HG03565 (cell line): ENCODE results near the gene BAG5.
"Not testable (repeated sequence)": the region's sequence is repeated elsewhere in the genome, so short reads cannot be mapped to it uniquely, and the experiment has no call there.

ENCODE experiments used
- ATAC-seq: cut with Tn5 transposase; IDR thresholded peaks from one replicate; pipeline ENCODE4 v1.9.1; 2021; ENCODE audit warnings: mild to moderate bottlenecking, moderate library complexity; ENCODE audit not compliant: unreplicated experiment

The BAG5 gene, protein sequence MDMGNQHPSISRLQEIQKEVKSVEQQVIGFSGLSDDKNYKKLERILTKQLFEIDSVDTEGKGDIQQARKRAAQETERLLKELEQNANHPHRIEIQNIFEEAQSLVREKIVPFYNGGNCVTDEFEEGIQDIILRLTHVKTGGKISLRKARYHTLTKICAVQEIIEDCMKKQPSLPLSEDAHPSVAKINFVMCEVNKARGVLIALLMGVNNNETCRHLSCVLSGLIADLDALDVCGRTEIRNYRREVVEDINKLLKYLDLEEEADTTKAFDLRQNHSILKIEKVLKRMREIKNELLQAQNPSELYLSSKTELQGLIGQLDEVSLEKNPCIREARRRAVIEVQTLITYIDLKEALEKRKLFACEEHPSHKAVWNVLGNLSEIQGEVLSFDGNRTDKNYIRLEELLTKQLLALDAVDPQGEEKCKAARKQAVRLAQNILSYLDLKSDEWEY

DNA sequence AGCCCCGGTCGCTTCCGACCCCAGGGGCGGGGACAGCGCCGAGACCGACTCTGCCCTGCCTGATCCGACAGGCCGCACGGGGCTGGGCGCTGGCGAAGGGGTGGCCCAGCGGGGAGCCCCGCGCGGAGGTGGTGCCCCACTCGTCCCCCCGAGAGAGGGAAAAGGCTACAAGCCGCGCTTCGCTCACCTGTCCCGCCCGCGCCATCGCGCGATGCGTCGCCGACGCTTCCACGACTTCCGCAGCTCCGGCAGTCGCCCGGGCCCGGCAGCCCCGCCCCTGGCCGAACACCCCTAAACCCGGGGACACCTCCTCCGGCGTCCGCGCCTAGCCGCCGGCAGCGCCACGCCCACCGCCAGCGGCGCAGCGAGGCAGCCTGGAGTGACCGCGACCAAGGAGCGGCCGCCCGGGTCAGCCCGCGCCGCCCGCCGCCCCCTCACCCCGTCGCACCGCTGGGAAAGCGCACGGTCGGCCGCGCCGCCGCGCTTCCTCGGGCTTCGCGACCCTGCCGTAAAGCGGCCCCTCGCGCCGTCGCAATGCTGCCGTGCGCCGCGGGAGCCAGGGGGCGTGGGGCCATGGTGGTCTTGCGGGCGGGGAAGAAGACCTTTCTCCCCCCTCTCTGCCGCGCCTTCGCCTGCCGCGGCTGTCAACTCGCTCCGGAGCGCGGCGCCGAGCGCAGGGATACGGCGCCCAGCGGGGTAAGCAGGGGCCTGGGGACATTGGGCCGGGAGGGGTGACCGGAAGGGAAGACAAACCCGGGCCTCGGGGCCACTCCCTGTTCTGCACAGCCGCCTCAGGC, at the start of gene BAG5, which contains the start of gene COA8:
TSS of gene BAG5 (minus strand) at position 229 of the 797 bp plus-strand sequence. CDS start 1,493 bp downstream, outside the sequence.
TSS of gene COA8 (plus strand) at position 532 of the 797 bp plus-strand sequence. CDS start at position 574, 42 bp downstream.
- ATAC-seq: peak; percentile 72

DNA sequence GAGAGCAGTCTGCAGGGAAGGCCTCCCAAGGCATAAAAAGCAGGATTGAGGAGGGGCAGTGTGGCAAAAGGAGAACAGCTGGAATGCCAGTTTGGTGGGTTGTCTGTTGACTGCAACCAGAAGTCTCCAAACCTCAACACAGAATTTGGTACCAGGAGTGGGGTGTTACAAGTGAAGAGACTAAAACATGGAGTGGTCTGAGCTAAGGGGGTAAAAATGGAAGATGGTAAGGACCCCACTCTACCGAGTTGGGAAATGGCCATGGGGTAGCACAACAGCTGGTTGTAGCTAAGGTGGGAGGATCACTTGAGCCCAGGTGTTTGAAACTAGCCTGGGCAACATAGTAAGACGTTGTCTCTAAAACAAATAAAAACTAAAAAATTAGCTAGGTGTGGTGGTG, 48.8 kb upstream of the BAG5 start:
- ATAC-seq: no peak

DNA sequence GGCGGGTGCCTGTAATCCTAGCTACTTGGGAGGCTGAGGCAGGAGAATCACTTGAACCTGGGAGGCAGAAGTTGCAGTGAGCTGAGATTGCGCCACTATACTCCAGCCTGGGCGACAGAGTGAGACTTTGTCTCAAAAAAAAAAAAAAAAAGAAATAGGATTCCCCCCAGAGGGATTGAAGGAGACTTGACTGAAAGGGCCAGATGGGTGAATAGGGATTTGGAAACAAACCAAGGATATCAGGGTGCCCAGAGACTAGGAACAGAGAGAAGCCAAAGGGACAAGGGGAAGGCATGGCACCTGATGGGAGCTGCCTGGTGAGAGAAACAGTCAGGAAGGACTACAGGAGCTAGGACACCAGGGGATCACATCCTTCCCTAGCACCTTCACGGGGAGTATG, 46.6 kb upstream of the BAG5 start:
- not testable (repeated sequence) for ATAC-seq

DNA sequence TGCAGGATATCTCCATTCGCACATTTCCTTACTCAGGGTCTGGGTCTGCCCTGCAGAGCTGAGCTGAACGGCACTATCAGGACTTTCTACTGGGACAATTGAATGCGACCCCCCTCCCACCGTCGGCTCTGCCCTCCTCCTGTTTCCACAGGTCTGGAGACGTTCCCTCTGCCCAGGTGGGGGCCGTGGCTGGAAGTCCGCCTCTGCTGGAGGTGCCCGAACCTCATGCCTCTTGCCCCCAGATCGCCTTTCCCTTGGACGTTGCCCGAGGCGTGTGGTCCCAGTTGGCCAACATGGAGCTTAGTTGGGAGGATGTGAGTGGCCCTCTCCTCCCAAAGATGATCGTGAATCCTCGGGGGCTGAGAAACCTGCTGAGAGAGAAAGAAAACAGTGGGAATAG, 45.4 kb upstream of the BAG5 start:
- no peak for ATAC-seq

DNA sequence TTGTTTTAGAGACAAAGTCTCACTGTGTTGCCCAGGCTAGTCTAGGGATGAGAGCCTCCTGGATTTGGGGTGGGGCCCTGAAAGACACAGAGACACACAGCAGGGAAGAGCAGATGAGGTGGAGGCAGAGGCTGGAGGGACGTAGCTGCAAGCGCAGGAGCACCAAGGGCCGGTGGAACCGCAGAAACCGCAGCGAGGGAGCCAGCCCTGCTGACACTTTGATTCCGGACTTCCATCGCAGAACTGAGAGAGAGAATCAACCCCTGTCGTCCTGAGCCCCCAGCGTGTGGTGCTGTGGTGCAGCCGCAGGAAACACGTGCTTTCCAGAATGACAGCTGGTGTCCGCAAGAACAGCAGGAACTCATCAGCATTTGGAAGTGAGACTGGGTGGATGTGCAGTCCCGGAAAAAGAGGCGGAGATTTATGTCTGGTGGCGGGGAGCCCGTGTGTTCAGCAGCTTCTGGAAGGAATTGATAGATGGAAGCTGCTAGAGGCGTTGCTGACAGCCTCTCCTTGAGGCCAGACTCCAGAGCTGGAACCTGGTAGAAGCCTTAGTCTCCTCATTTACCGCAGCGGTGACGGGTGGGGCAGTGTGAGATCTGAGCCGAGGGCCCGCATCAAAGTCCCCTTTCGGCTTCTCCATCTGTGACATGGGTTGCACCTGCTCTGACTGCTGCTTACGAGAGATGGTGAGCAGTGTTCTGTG, 44.7 kb upstream of the BAG5 start:
- ATAC-seq: no peak

DNA sequence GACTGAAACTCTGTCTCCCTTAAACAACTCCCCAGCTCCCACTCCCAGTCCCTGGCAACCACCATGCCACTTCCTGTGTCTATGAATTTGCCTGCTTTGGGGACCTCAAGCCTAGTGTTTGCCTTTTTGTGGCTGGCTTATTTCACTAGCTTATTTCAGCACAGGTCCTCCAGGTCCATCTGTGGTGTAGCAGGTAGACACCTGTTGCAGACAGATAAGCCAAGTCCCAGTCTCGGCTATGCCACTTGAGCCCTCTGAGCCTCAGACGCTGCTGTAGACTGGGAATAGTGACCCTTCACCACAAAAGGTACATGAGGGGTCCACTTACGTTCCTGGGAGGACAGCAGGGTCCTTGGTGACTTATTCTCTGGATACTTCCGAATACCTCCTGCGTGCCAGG, 42.2 kb upstream of the BAG5 start:
- no peak for ATAC-seq

DNA sequence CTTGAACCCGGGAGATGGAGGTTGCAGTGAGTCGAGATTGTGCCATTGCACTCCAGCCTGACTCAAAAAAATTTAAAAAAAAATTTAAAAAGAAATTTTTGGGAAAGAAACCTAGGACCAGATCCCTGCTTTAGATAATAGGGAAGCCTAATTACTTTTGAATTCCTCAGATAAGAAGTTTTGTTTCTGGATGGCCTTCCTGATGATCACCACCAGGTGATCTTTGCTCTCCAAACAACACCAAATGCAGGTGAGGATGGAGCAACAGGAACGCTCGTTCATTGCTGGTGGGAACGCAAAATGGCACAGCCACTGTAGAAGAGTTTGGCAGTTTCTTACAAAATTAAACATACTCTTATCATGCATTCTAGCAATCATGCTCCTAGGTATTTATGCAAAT, 38.0 kb upstream of the BAG5 start:
- ATAC-seq: no peak

DNA sequence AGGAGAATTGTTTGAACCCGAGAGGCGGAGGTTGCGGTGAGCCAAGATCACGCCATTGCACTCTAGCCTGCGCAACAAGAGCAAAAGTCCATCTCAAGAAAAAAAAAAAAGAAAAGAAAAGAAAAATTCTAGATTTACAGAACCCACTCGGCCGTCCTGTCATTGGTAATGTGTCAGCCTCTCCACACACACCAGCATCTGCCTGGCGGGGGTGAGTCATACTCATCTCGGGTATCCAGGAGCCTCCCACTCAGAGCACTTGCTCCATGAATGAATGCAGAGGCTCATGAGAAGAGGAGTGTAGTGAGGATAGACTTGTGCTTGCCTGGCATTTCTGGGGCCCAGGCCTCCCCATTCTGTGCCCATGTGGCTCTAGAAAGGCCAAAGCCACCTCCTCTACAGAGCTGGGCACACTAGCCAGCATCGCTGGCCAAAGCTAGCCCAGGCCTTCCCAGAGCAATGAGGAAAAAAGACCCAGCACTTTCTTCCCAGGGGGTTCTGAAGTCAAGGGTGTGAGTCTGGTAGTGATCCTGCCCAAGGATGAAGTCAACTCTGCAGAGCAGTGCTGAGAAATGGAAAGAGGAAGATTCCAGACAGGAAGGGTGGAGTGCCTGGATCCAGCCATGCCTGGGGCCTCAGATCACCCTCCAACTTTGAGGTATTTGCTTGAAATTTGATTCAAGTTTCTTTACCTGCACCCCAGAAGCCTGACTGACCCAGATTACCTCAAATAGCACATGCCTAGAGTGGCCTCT, 35.3 kb upstream of the BAG5 start:
- no peak for ATAC-seq

DNA sequence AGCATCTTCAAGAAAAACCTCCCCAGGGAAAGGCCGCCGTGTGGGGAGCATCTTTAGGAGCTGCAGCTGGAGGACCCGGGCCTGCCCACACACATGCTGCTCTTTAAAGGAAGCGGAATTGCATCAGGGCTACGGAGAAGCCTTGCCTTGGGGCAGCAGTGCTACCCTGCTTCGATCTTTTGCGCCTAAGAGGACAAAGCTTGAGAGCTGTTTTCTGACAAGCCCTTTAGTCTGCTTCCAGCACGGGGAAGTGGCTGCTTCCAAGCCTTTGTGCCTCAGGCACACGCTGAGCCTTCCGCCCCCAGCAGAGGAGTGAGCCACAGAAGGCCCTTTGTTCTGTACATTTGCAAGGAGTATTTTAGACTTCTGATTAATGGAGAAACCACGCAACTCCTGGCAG, 31.8 kb upstream of the BAG5 start:
- no peak for ATAC-seq

DNA sequence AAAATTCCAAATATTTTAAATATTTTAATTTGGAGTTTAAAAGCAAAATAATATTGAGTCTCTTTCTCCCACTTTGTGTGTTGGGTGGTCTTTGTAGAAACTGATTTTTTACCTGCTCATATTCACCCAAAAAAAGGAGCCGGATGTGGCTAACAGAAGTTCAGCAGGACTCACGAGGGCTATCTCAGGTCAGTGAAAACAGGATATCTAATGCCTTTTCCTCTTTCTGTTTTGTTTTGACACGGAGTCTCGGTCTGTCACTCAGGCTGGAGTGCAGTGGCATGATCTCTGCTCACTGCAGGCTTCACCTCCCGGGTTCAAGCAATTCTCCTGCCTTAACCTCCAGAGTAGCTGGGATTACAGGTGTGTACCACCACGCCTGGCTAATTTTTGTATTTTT, 31.1 kb upstream of the BAG5 start:
- peak; percentile 90 for ATAC-seq

DNA sequence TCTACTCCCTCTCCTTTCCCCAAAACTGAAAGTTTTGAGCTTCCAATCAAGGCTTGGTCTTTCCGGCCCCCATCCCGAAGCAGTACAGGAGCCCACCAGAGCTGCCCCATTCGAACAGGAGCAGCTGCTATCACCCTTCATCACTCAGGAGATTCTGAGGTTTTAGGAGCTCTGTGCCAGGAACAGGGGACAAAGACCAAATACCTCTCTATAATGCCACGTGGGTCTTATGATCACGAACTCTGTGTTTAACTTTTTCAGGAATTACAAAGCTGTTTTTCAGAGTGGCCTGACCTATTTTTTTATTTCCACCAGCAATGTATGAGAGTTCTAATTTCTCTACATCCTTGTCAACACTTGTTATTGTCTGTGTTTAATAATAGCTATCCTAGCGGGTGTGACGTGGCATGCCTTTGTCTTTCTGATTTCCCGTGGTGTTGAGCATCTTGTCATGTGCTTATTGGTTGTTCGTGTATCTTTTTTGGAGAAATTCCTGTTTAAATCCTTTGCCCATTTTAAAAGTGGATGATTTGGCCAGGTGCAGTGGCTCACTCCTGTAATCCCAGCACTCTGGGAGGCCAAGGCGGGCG, 22.0 kb upstream of the BAG5 start:
- ATAC-seq: no peak

DNA sequence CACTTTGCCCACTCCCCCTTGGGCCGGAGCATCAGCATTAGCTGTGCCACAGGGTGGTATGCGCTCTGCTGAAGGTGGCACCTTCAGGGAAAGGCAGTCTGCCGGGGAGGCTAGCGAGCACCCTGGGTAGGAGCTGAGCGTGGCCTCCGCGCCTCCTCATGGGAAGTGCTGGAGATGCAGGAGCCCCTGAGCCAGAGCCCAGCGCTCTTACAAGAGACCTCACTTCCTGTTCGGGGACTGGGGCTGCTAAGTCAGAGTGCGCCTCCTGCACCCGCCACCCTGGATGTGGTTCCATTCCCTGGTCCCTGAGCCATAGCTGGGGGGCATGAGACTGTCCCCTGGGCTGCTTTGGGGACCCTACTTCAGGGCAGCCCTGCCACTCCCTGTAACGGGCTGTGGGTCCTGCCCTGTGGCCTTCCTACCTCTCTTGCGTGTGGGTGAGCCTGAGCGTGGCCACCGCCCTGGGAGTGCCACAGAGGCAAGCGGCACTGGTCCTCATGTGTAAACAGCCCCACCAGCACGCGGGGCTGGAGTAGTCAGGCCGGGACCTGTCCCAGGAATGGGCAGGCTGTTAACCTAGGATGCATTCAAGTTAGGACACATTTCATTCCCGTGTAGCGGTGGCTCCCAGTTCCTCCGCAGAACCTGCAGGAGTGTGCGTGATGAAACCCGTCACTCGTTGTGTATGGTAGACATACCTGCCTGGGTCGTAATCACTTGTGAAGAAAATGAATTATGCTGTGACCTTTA, 19.7 kb upstream of the BAG5 start:
- no peak for ATAC-seq

DNA sequence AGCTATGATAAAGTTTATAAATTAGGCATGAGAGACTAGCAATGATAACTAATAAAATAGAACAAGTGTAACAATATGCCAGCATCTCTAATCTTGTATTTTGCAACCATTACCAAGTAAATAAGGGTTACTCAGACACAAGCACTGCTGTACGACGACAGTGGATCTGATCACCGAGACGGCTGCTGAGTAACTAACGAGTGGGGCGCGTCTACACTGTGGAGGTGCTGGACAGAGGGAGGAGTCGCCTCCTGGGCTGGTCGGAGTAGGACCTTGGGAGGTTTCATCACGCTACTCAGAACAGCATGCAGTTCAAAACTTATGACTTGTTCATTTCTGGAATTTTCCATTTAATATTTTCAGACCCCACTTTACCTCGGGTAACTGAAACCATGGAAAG, 18.7 kb upstream of the BAG5 start:
- no peak for ATAC-seq

DNA sequence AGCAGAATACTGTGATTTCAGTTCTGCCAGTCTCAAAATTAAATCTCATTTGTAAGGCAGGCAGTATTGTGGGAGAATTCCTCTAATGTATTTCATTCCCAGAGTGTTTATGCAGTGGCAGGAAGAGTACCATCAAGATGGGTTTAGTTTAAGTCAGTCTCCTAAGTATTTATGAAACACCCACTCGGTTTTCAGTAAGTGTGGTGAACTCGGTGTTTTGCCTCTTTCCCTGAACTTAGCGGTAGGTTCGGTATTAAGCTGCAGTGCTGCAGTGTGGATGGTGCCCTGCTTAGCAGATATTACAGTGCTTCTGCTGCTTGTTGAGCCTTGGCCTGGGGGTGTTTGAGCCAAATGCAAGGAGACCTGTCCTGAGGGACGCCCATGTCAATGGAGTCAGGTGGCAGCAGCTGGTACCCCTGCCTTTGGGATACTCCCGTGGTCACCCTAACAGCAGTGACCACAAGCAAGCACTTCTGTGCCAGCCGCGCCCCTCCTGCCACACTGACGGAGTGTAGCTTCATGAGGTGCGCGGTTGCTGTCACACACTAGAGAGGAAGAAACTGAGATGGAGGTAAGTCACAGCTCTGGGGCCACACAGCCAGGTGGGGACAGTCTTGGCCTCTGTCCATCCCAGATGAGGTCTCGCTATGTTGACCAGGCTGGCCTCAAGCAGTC, 16.1 kb upstream of the BAG5 start:
- no peak for ATAC-seq

DNA sequence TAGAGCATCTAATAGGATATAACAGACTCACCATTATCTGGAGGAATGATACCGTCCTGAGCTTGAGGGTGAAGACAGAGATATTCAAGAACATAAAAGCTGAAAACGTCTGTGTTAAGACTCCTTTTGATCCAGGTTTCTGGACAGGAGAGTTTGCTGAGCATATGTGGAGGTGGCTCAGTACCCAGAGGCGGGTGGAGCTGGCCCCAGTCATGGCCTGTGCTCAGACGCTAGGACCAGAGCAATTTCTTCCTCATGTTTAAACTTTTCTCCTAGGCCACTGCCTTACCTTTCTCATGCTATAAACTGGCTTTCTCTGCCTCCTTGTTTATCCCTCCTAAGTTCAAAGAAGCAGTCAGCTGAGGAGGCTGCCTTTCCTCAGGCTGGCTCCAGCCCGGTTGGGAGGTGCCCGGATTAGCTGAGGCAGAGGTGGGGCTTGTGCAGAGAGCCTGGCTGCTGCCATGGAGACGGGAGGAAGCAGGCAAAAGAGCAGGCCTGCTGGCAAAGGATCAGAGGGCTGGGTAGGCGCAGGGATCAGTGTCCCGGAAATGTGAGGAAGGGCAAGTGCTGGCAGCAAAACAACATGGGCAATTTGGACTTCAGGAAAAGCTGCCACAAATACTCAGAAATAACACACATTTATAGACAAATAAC, 14.0 kb upstream of the BAG5 start:
- no peak for ATAC-seq

DNA sequence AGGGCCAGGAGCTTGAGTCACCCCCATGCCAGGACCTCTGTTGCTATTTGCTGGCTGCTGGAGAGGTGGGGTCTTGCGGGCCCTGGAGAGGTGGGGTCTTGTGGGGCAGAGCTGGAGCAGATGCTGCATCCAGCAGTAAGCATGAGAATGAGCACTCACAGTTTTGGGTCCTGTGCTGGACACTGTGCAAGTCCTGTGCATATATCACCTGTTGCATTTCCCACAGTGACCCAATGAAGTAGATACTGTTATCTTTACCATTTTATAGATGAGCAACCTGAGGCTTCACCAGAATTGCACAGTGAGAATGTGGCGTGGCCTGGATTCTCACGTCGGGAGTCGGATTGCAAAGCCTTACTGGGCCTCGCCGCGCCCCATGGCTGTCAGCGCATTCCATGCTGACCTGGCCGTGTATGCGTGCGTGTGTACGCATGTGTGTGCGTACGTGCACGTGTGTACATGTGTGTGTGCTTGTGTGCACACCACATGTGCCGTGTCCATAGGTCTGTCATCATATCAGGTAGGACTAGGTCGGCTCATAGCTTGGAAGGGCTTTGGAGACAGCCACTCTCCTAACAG, 12.3 kb upstream of the BAG5 start:
- ATAC-seq: no peak

DNA sequence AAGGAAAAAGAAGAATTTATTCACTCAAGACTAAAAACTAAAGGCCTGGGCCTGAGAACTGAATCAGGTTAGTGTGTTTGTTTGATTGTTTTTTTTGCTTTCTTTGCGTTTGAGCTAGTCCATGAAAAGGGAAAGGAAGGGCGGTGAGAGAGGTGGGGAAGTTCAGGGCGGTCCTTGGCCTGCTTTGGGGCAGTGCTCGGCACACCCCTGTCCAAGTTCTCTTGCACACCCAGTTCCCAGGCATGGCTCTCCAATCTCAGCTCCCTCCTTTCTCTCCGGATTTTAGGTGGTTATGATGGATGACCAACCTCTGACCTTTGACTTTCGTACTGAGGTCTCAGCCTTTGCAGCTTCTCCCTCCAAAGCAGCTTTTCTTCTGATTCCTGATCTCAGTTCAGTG, 11.6 kb upstream of the BAG5 start:
- ATAC-seq: no peak

DNA sequence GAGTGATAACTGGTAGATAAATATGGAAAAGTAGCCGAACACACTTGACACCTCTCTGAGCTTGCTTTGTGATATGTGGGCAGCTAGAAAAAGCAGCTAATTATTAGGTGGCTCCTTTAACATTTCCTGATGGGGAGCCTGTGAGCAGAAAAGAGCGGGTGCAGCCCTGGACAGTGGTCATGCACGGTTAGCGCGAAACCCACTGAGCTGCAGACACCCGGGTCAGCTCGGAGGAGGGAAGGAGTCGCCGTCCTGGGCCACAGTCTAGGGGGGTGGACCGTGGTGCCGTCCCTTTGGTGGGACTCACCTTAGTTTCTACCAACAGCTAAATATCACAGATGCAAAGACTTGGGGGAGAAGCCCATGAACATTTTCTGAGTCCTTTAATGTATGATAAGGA, 7.0 kb upstream of the BAG5 start:
- ATAC-seq: no peak
